Endodermal cell (in vitro differentiated cells): ENCODE data around the gene DIPK1A. TPM values are rescaled to one million over a fixed set of nuclear protein-coding genes. Genes with fewer than 3 reads are reported as not detected.

ENCODE experiments used
- DNase-seq: peaks from one replicate; pipeline ENCODE4 v3.0.0-alpha.2; 2017
- H3K27ac ChIP-seq: 2 replicates; pipeline ENCODE4 v1.5.1; 2013; ENCODE audit warnings: mild to moderate bottlenecking, low read depth, low read length, moderate library complexity
- H3K27me3 ChIP-seq: 2 replicates; pipeline ENCODE4 v1.6.1; 2013; ENCODE audit warnings: mild to moderate bottlenecking, low read length, moderate library complexity; ENCODE audit not compliant: insufficient read depth, control insufficient read depth, poor library complexity, severe bottlenecking
- H3K36me3 ChIP-seq: 2 replicates; pipeline ENCODE4 v1.7.0; 2013; ENCODE audit warnings: mild to moderate bottlenecking, low read length, moderate library complexity; ENCODE audit not compliant: control insufficient read depth, insufficient read depth
- H3K4me1 ChIP-seq: one replicate; pipeline ENCODE4 v1.7.0; 2013; ENCODE audit warnings: low read length; ENCODE audit not compliant: control insufficient read depth, insufficient read depth
- H3K4me3 ChIP-seq: 2 replicates; pipeline ENCODE4 v1.5.1; 2013; ENCODE audit warnings: mild to moderate bottlenecking, low read length, moderate library complexity
- H3K9ac ChIP-seq: 2 replicates; pipeline ENCODE4 v1.6.1; 2013; ENCODE audit warnings: mild to moderate bottlenecking, low read length, moderate library complexity; ENCODE audit not compliant: poor library complexity, severe bottlenecking; ENCODE audit errors: extremely low read depth
- H3K9me3 ChIP-seq: 2 replicates; pipeline ENCODE4 v1.6.1; 2013; ENCODE audit warnings: mild to moderate bottlenecking, low read length, moderate library complexity; ENCODE audit not compliant: control insufficient read depth
- H3K27ac Mint-ChIP-seq: 2 replicates; pipeline ENCODE4 v1.8.0; 2020; ENCODE audit warnings: mixed read lengths
- H3K27me3 Mint-ChIP-seq: 2 replicates; pipeline ENCODE4 v1.8.0; 2021; ENCODE audit warnings: mild to moderate bottlenecking, mixed read lengths; ENCODE audit not compliant: insufficient read depth
- H3K36me3 Mint-ChIP-seq: 2 replicates; pipeline ENCODE4 v1.8.0; 2020; ENCODE audit warnings: low read depth, mixed read lengths
- H3K4me1 Mint-ChIP-seq: 2 replicates; pipeline ENCODE4 v1.8.0; 2020; ENCODE audit warnings: mixed read lengths
- H3K4me3 Mint-ChIP-seq: 2 replicates; pipeline ENCODE4 v1.8.0; 2020; ENCODE audit warnings: mild to moderate bottlenecking, moderate library complexity, mixed read lengths
- H3K9me3 Mint-ChIP-seq: 2 replicates; pipeline ENCODE4 v1.8.0; 2020; ENCODE audit warnings: mild to moderate bottlenecking, mixed read lengths
- CTCF ChIP-seq: fragments of 200-600 bp; sonication (generic); conservative IDR thresholded peaks from 2 replicates; pipeline ENCODE4 v1.5.0; 2021; ENCODE audit warnings: antibody characterized with exemption, mild to moderate bottlenecking
- WGBS, 2 experiments: methylation state at CpG; one replicate each; pipeline versions ENCODE4 v1.1.5 to v1.1.7; 2013; ENCODE audit warnings: missing lambda C conversion rate in 2 of 2, mixed read lengths in 1 of 2; ENCODE audit not compliant: insufficient coverage in 1 of 2, insufficient read length in 1 of 2; 5-methylcytosine and 5-hydroxymethylcytosine counted together
- total RNA-seq, 2 donors: library from RNA; stranded (reverse); fragmentation: NEBNext Ultra II Directional in 1 of 2; extraction: Animal tissue kit (Norgen Biotek cat#: 25700) in 1 of 2; gene quantifications; 2 replicates in 1 of 2; 3 replicates in 1 of 2; pipeline ENCODE4 v1.2.1, GENCODE V29; 2021

DIPK1A gene
- total RNA-seq, 2 donors from 2014 or later, result 4.0 to 6.6 TPM

DNA sequence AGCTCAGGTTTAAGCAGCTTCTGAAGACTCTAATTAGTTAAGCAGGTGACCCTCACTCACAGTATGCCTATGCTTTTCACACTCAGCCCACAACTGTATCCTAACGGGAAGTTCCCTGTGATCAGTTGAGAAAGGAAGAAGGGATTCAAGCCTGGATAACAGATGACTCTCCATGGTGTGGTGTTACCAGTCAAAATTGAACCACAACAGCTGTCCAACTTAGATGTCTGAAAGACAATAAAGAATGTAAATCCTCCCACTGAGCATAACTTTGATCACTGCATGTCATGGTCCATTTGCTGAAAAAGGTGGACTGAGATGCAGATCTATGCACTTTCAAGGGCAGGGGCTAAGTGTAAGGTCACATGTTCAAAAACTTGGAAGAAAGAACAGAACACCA is 32.3 kb upstream of the DIPK1A start:
- H3K27ac Mint-ChIP-seq, result no peak overlapping the region
- no peaks in the 10 kb centered on the region for H3K27me3 ChIP-seq
- WGBS, 2 experiments, result 94% methylated on average over 1 of the region's 1 CpG; no CpG with 5 or more reads in 1 of the 2 experiments

GRCh38 chr1:92992877-92993276 is 31.6 kb upstream of the DIPK1A start:
- Mint-ChIP-seq H3K27ac (no peak overlapping the region), H3K27me3 (no peaks in the 10 kb centered on the region), H3K36me3 (no peaks in the 10 kb centered on the region), H3K4me3 (no peak overlapping the region), H3K4me1 (peaks cover 10% of the 10 kb centered on the region), H3K9me3 (no peaks in the 10 kb centered on the region)
- no peaks in the 10 kb centered on the region for H3K4me1 ChIP-seq
- no peak for DNase-seq
- H3K9ac ChIP-seq, result no peak overlapping the region
- H3K4me3 ChIP-seq, result no peak overlapping the region
- WGBS, 2 experiments, result 100% methylated on average over 1 of the region's 1 CpG; no CpG with 5 or more reads in 1 of the 2 experiments
- H3K36me3 ChIP-seq, result no peaks in the 10 kb centered on the region
- TF ChIP-seq CTCF, result no peak
- H3K9me3 ChIP-seq, result no peaks in the 10 kb centered on the region
- no peaks in the 10 kb centered on the region for H3K27me3 ChIP-seq
- no peak overlapping the region for H3K27ac ChIP-seq

More for the DNA sequence above, 32.3 kb upstream of the DIPK1A start:
- no peak for TF ChIP-seq CTCF
- Mint-ChIP-seq H3K9me3 (no peaks in the 10 kb centered on the region), H3K4me1 (peaks cover 10% of the 10 kb centered on the region), H3K27me3 (no peaks in the 10 kb centered on the region), H3K36me3 (no peaks in the 10 kb centered on the region), H3K4me3 (no peak overlapping the region)
- no peaks in the 10 kb centered on the region for H3K36me3 ChIP-seq
- H3K4me1 ChIP-seq, result no peaks in the 10 kb centered on the region
- H3K9me3 ChIP-seq, result no peaks in the 10 kb centered on the region
- H3K9ac ChIP-seq, result no peak overlapping the region
- DNase-seq, result no peak
- H3K27ac ChIP-seq, result no peak overlapping the region
- H3K4me3 ChIP-seq, result no peak overlapping the region

DNA sequence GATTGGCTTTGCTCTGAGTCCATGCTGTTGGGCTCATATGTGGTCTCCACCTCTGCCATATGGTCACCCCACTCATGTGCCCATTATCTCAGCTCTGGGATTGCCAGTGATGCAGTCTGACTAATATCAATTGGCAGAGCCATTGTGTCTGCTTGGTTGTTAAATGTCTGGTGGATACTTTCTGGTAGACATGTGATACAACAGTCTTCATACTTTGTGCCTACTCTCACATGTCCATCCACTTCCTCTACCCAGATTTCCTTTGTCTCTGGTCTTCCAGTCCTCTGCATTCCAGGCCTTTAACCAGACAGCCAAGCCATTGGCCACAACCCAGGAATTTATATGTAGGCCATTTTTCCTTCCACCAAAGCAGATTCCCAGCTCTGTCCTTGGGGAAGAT is 30.8 kb upstream of the DIPK1A start:
- Histone ChIP-seq H3K4me3 (no peak overlapping the region), H3K27me3 (no peaks in the 10 kb centered on the region), H3K27ac (no peak overlapping the region), H3K9ac (no peak overlapping the region), H3K9me3 (no peaks in the 10 kb centered on the region), H3K36me3 (no peaks in the 10 kb centered on the region), H3K4me1 (no peaks in the 10 kb centered on the region)
- peaks cover 10% of the 10 kb centered on the region for H3K4me1 Mint-ChIP-seq
- TF ChIP-seq CTCF, result no peak
- no peak for DNase-seq
- H3K27ac Mint-ChIP-seq, result no peak overlapping the region
- no peak overlapping the region for H3K4me3 Mint-ChIP-seq
- H3K36me3 Mint-ChIP-seq, result no peaks in the 10 kb centered on the region
- no peaks in the 10 kb centered on the region for H3K27me3 Mint-ChIP-seq
- H3K9me3 Mint-ChIP-seq, result no peaks in the 10 kb centered on the region
